NCI-H510A (cell line): ENCODE measurements around the gene PIKFYVE.
"Not testable (repeated sequence)": the region's sequence is repeated elsewhere in the genome, so short reads cannot be mapped to it uniquely, and the experiment has no call there.

ENCODE experiments used
- DNase-seq: peaks from one replicate; lab custom pipeline; 2025; lab: John Stamatoyannopoulos, UW

PIKFYVE gene

GRCh38 chr2:208265801-208266552, at the start of gene PIKFYVE:
Gene PIKFYVE (plus strand): TSS chr2:208266255. CDS start chr2:208271520, 5,265 bp downstream.
- peak; percentile 95 for DNase-seq

GRCh38 chr2:208221873-208222272, 44.2 kb upstream of the PIKFYVE start:
- DNase-seq = not testable (repeated sequence)

- no peak for DNase-seq
These were observed 43.7 kb upstream of the PIKFYVE start for GRCh38 chr2:208222351-208222750.

- no peak for DNase-seq
These were observed 41.3 kb upstream of the PIKFYVE start for GRCh38 chr2:208224802-208225201.

- no peak for DNase-seq
These were observed 38.3 kb upstream of the PIKFYVE start for GRCh38 chr2:208227581-208228232.

GRCh38 chr2:208228476-208228875, 37.6 kb upstream of the PIKFYVE start:
- DNase-seq = no peak

GRCh38 chr2:208234786-208235185, 31.3 kb upstream of the PIKFYVE start:
- no peak for DNase-seq

- DNase-seq = no peak
These were observed 30.2 kb upstream of the PIKFYVE start for GRCh38 chr2:208235860-208236259.

- DNase-seq = no peak
These were observed 26.1 kb upstream of the PIKFYVE start for GRCh38 chr2:208239770-208240493.

GRCh38 chr2:208240619-208241209, 25.3 kb upstream of the PIKFYVE start:
- no peak for DNase-seq

- no peak for DNase-seq
These were observed 21.6 kb upstream of the PIKFYVE start for GRCh38 chr2:208244422-208244821.

- DNase-seq = no peak
These were observed 20.3 kb upstream of the PIKFYVE start for GRCh38 chr2:208245746-208246145.

- DNase-seq = no peak
These were observed 17.5 kb upstream of the PIKFYVE start for GRCh38 chr2:208248601-208249000.

GRCh38 chr2:208249296-208249695, 16.8 kb upstream of the PIKFYVE start:
- DNase-seq = no peak

GRCh38 chr2:208250388-208250787, 15.7 kb upstream of the PIKFYVE start:
- no peak for DNase-seq

- no peak for DNase-seq
These were observed 15.0 kb upstream of the PIKFYVE start for GRCh38 chr2:208251098-208251497.

GRCh38 chr2:208252716-208253492, 13.2 kb upstream of the PIKFYVE start:
- DNase-seq = no peak

GRCh38 chr2:208253600-208254117, 12.4 kb upstream of the PIKFYVE start:
- DNase-seq = no peak

GRCh38 chr2:208254118-208254870, 11.8 kb upstream of the PIKFYVE start:
- DNase-seq = peak; percentile 43

GRCh38 chr2:208254871-208255556, 11.0 kb upstream of the PIKFYVE start, which contains the start of gene IDH1:
Gene IDH1 (minus strand): TSS chr2:208255071. CDS start chr2:208251551, 3,520 bp downstream.
- DNase-seq = peak; percentile 89
